Measurements from ENCODE around the gene ENTREP3.
A peak's percentile ranks its signal among the peaks of the same experiment; 100 is the strongest.
"Not testable (repeated sequence)": the region's sequence is repeated elsewhere in the genome, so short reads cannot be mapped to it uniquely, and the experiment has no call there.

The ENTREP3 gene

DNA sequence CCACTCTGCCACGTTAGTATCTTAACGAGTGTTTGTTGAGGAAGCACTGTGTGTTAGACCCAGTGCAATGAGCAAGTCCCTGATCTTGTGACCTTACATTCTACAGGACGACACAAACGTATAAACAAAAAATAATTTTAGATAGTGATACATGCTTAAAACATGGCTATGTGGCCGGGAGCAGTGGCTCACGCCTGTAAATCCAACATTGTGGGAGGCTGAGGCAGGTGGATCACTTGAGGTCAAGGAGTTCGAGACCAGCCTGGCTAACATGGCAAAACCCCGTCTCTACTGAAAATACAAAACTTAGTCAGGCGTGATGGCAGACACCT lies 27.2 kb downstream of the ENTREP3 start:
- peak overlapping the region; percentile 82 for H3K27ac ChIP-seq
- TF ChIP-seq, protein P1, sequence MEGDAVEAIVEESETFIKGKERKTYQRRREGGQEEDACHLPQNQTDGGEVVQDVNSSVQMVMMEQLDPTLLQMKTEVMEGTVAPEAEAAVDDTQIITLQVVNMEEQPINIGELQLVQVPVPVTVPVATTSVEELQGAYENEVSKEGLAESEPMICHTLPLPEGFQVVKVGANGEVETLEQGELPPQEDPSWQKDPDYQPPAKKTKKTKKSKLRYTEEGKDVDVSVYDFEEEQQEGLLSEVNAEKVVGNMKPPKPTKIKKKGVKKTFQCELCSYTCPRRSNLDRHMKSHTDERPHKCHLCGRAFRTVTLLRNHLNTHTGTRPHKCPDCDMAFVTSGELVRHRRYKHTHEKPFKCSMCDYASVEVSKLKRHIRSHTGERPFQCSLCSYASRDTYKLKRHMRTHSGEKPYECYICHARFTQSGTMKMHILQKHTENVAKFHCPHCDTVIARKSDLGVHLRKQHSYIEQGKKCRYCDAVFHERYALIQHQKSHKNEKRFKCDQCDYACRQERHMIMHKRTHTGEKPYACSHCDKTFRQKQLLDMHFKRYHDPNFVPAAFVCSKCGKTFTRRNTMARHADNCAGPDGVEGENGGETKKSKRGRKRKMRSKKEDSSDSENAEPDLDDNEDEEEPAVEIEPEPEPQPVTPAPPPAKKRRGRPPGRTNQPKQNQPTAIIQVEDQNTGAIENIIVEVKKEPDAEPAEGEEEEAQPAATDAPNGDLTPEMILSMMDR (conservative IDR thresholded peaks at IDR 0.05), result no peak

DNA sequence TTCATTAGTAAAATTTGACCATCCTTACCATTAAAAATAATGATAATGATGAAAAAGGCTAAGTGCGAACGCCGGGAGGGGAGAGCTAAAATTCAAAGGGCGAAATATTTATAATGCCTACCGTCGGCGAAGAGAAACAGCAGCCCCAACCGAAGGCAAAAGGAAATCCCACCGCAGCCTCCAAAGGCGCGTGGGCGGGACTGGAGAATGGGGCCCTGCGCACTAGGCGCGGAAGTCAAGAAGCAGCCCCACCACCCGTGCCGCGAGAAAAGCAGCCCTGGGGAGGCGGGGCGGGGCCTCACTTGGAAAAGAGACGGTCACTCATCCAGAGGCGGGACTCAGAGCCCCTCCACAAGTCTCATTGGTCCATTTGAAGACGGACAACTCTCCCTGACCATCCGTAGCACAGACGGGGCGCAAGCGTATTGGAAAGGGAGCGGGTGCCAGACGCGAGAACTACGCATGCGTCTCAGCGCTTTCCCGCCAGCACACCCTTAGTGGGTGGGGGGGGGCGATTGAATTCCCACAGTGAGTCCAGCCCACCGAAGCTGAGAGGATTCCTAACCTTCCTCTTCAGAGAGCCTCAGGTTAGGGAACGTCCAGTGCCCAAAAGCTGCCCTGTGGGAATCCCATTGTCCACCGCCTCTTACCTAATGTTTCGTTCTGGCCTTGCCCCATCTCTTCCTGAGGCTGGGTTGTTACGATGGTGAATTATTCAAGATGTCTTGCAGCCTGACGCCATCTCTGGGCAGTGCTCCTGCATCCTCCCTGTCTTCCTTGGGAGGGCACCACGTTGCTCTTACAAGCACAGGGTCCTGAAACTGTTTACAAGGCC lies 27.8 kb downstream of the ENTREP3 start:
- peak overlapping the region; percentile 82 for H3K27ac ChIP-seq
- TF ChIP-seq, protein P1 (conservative IDR thresholded peaks at IDR 0.05), result no peak

- TF ChIP-seq, protein P1 (conservative IDR thresholded peaks at IDR 0.05), result no peak
- H3K27ac ChIP-seq, result peak overlapping the region; percentile 82
Observed at GRCh38 chr1:155226910-155227260, 28.4 kb downstream of the ENTREP3 start.

- TF ChIP-seq, protein P1 (conservative IDR thresholded peaks at IDR 0.05), result peak; percentile 53
- peak overlapping the region; percentile 82 for H3K27ac ChIP-seq
Observed at GRCh38 chr1:155226188-155226909, 28.9 kb downstream of the ENTREP3 start.

- H3K27ac ChIP-seq, result peak overlapping the region; percentile 82; the same call in 1 of the 2 replicates
Observed at GRCh38 chr1:155225404-155225759, 29.9 kb downstream of the ENTREP3 start.

GRCh38 chr1:155223047-155223446 lies 32.2 kb downstream of the ENTREP3 start:
- no peak overlapping the region for H3K27ac ChIP-seq
- TF ChIP-seq, protein P1 (conservative IDR thresholded peaks at IDR 0.05), result no peak

DNA sequence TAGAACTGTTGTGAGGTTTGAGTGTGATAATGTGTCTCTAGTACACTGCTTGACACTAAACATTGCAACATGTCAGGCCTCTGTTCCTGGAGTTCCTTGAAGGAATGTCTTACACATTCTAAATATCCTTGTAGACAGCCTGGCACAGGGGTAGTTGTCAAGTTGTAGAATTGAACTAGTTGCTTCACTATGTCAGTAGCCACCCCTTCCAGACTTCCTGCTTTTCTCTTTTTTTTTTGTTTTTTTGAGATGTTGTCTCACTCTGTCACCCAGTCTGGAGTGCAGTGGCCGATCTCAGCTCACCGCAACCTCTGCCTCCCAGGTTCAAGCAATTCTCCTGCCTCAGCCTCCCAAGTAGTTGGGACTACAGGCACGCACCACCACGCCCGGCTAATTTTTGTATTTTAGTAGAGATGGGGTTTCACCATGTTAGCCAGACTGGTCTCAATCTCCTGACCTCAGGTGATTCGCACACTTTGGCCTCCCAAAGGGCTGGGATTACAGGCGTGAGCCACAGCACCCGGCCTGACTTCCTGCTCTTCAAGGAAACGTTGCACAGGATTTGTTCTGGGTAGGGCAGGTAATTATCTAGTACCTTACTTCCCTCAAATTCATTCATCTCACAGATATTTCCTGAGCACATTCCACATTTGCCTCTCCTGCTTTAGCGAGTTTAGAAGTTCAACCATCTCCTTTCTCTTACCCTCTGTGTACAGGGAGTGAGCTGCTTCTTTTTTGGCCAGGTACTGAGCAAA lies 34.9 kb downstream of the ENTREP3 start:
- H3K27ac ChIP-seq, result not testable (repeated sequence)

GRCh38 chr1:155219592-155220031 lies 35.7 kb downstream of the ENTREP3 start:
- TF ChIP-seq, protein P1 (conservative IDR thresholded peaks at IDR 0.05), result no peak
- peak overlapping the region; percentile 21; the same call in 1 of the 2 replicates for H3K27ac ChIP-seq

All from VCaP (cell line).